Smooth muscle cell (in vitro differentiated cells): ENCODE data around the gene ZBTB33. TPM values are rescaled to one million over a fixed set of nuclear protein-coding genes. Genes with fewer than 3 reads are reported as not detected.

Experiments
- DNase-seq: peaks from one replicate; lab custom pipeline; 2025; ENCODE audit not compliant: unreplicated experiment; lab: John Stamatoyannopoulos, UW
- H2AFZ ChIP-seq: fragments of 200-600 bp; sonication (generic); 2 replicates; pipeline ENCODE4 v1.6.0; 2016; ENCODE audit warnings: antibody characterized with exemption, low read depth, mild to moderate bottlenecking
- H3F3A ChIP-seq: fragments of 200-600 bp; sonication (generic); 2 replicates; pipeline ENCODE4 v1.6.0; 2017; ENCODE audit warnings: antibody characterized with exemption, low read depth
- H3K27ac ChIP-seq: fragments of 200-600 bp; sonication (generic); 2 replicates; pipeline ENCODE4 v1.5.1; 2016; ENCODE audit warnings: low read depth, mild to moderate bottlenecking
- H3K27me3 ChIP-seq: fragments of 200-600 bp; sonication (generic); 2 replicates; pipeline ENCODE4 v1.6.1; 2016; ENCODE audit warnings: low read depth, mild to moderate bottlenecking
- H3K36me3 ChIP-seq: fragments of 200-600 bp; sonication (generic); 2 replicates; pipeline ENCODE4 v1.5.1; 2016; ENCODE audit warnings: low read depth
- H3K4me1 ChIP-seq: fragments of 200-600 bp; sonication (generic); 2 replicates; pipeline ENCODE4 v1.5.1; 2016; ENCODE audit warnings: low read depth
- H3K4me2 ChIP-seq: fragments of 200-600 bp; sonication (generic); 2 replicates; pipeline ENCODE4 v1.6.0; 2016; ENCODE audit warnings: mild to moderate bottlenecking
- H3K4me3 ChIP-seq: fragments of 200-600 bp; sonication (generic); 2 replicates; pipeline ENCODE4 v1.5.1; 2016; ENCODE audit warnings: mild to moderate bottlenecking
- H3K79me2 ChIP-seq: fragments of 200-600 bp; sonication (generic); 2 replicates; pipeline ENCODE4 v1.6.0; 2016; ENCODE audit warnings: low read depth, mild to moderate bottlenecking
- H3K9ac ChIP-seq: fragments of 200-600 bp; sonication (generic); 2 replicates; pipeline ENCODE4 v1.6.0; 2016; ENCODE audit warnings: low read depth
- H3K9me3 ChIP-seq: fragments of 200-600 bp; sonication (generic); replicated peaks from 2 replicates; pipeline ENCODE4 v1.5.1; 2016; ENCODE audit warnings: low read depth
- H4K20me1 ChIP-seq: fragments of 200-600 bp; sonication (generic); 2 replicates; pipeline ENCODE4 v1.6.0; 2016; ENCODE audit warnings: low read depth
- CTCF ChIP-seq: fragments of 200-600 bp; sonication (generic); IDR thresholded peaks from 2 replicates; pipeline ENCODE4 v1.5.1; 2017; ENCODE audit warnings: borderline replicate concordance, mild to moderate bottlenecking, antibody characterized with exemption; ENCODE audit not compliant: insufficient read depth, poor library complexity, severe bottlenecking
- WGBS: methylation state at CpG from one replicate; pipeline ENCODE4 v1.1.7; 2016; ENCODE audit warnings: low lambda C conversion rate; 5-methylcytosine and 5-hydroxymethylcytosine counted together
- polyA plus RNA-seq: library from polyadenylated mRNA; unstranded; fragments of >200 nt; fragmentation: Nextera tagmentation; extraction: Ambion mirVana; gene quantifications from 2 replicates; pipeline ENCODE4 v1.2.1, GENCODE V29; 2016
- total RNA-seq: library from RNA; depleted of rRNA; stranded (reverse); fragments of >200 nt; gene quantifications from 2 replicates; pipeline ENCODE4 v1.2.3, GENCODE V29; 2014

The ZBTB33 gene
- total and polyA plus RNA-seq, 2 experiments from 2014 or later = 6.1 to 16.9 TPM

- Histone ChIP-seq H4K20me1 (no peaks in the 10 kb centered on the region), H3K79me2 (no peaks in the 10 kb centered on the region), H3K9ac (no peak overlapping the region), H3K27ac (no peak overlapping the region), H3K4me2 (no peak overlapping the region), H3K9me3 (no peaks in the 10 kb centered on the region), H2AFZ (no peak overlapping the region), H3K4me3 (no peak overlapping the region), H3F3A (no peaks in the 10 kb centered on the region), H3K4me1 (no peaks in the 10 kb centered on the region), H3K27me3 (no peaks in the 10 kb centered on the region), H3K36me3 (no peaks in the 10 kb centered on the region)
- DNase-seq = no peak
- no peak for TF ChIP-seq CTCF
- 77% methylated on average over 8 of the region's 8 CpGs for WGBS
Observed at GRCh38 chrX:120207009-120207605, 43.5 kb upstream of the ZBTB33 start.

- TF ChIP-seq CTCF = peak; percentile 55
- Histone ChIP-seq H3K9ac (no peak overlapping the region), H3K4me2 (no peak overlapping the region), H2AFZ (no peak overlapping the region), H3K9me3 (no peaks in the 10 kb centered on the region), H3K27ac (no peak overlapping the region), H3K4me1 (no peaks in the 10 kb centered on the region), H3F3A (no peaks in the 10 kb centered on the region), H4K20me1 (no peaks in the 10 kb centered on the region), H3K79me2 (no peaks in the 10 kb centered on the region), H3K36me3 (no peaks in the 10 kb centered on the region), H3K4me3 (no peak overlapping the region), H3K27me3 (no peaks in the 10 kb centered on the region)
- peak; percentile 1 for DNase-seq
- 31% methylated on average over 8 of the region's 8 CpGs for WGBS
Observed at GRCh38 chrX:120213438-120214265, 37.0 kb upstream of the ZBTB33 start.

- no peaks in the 10 kb centered on the region for H3K9me3 ChIP-seq
- no peaks in the 10 kb centered on the region for H3K79me2 ChIP-seq
- no peaks in the 10 kb centered on the region for H3K27me3 ChIP-seq
- H3K27ac ChIP-seq = no peak overlapping the region
- no peak overlapping the region for H3K9ac ChIP-seq
- no peak for TF ChIP-seq CTCF
- no peaks in the 10 kb centered on the region for H3K36me3 ChIP-seq
- DNase-seq = no peak
- 68% methylated on average over 8 of the region's 8 CpGs for WGBS
- H4K20me1 ChIP-seq = no peaks in the 10 kb centered on the region
- no peak overlapping the region for H2AFZ ChIP-seq
- H3F3A ChIP-seq = no peaks in the 10 kb centered on the region
- H3K4me2 ChIP-seq = no peak overlapping the region
- H3K4me3 ChIP-seq = no peak overlapping the region
- no peaks in the 10 kb centered on the region for H3K4me1 ChIP-seq
Observed at GRCh38 chrX:120223374-120223773, 27.2 kb upstream of the ZBTB33 start.
